Adrenal gland (tissue), 12 donors: Measurements from ENCODE around the gene CEP192. TPM values are rescaled to one million over a fixed set of nuclear protein-coding genes. Genes with fewer than 3 reads are reported as not detected.

Experiments
- DNase-seq, 7 donors: peaks; one replicate each; pipeline ENCODE4 v3.0.0-alpha.2; 2019 to 2020
- H3K27ac ChIP-seq, 5 donors: fragments of 200-600 bp; sonication (generic) in 4 of 5; 1 replicate in 3 of 5; 2 replicates in 2 of 5; pipeline versions ENCODE4 v1.5.1 to v1.8.0; 2016 to 2020; ENCODE audit warnings: mild to moderate bottlenecking in 1 of 5
- H3K27me3 ChIP-seq: fragments of 200-600 bp; 2 replicates; pipeline ENCODE4 v1.8.0; 2021
- H3K36me3 ChIP-seq, 2 donors: fragments of 200-600 bp; replicated peaks in 1 of 2; 1 replicate in 1 of 2; 2 replicates in 1 of 2; pipeline versions ENCODE4 v1.5.1 to v1.8.0; 2018 to 2022
- H3K4me1 ChIP-seq, 2 donors: fragments of 200-600 bp; replicated peaks in 1 of 2; 1 replicate in 1 of 2; 2 replicates in 1 of 2; pipeline versions ENCODE4 v1.5.1 to v1.8.0; 2018 to 2021
- H3K4me3 ChIP-seq, 4 donors: fragments of 200-600 bp; sonication (generic) in 3 of 4; one replicate each; pipeline ENCODE4 v1.5.1; 2016 to 2018
- H3K9me3 ChIP-seq, 3 donors: fragments of 200-600 bp; sonication (generic) in 1 of 3; replicated peaks in 1 of 3; 1 replicate in 2 of 3; 2 replicates in 1 of 3; pipeline versions ENCODE4 v1.5.1 to v1.8.0; 2016 to 2021
- CTCF ChIP-seq, 6 experiments: fragments of 450-650 bp in 4 of 6; fragments of 200-600 bp in 2 of 6; sonication (generic) in 1 of 6; IDR thresholded peaks; 1 replicate in 5 of 6; 2 replicates in 1 of 6; pipeline versions ENCODE4 v1.5.1 to v1.8.0; 2016 to 2021; ENCODE audit warnings: antibody characterized with exemption in 6 of 6, mild to moderate bottlenecking in 2 of 6, moderate library complexity in 1 of 6
- POLR2A ChIP-seq, 2 donors: fragments of 450-650 bp; IDR thresholded peaks; one replicate each; pipeline ENCODE4 v1.6.1; 2017; ENCODE audit warnings: antibody characterized with exemption in 2 of 2, mild to moderate bottlenecking in 2 of 2, moderate library complexity in 1 of 2
- WGBS, 4 donors: extraction: QIAGEN DNeasy Blood & Tissue Kit in 2 of 4; methylation state at CpG; one replicate each; pipeline versions ENCODE4 v1.1.5 to v1.1.7; 2013 to 2017; 5-methylcytosine and 5-hydroxymethylcytosine counted together
- intact Hi-C, 2 donors: fragments of 100-400 bp; cut with DNase I; formaldehyde crosslinking; loops; one replicate each; pipeline versions ENCODE4 v1.14.1 to v1.15.0; 2022 to 2023
- polyA plus RNA-seq, 3 donors: library from polyadenylated mRNA; stranded (reverse); fragments of 200-250 nt in 2 of 3; fragments of 350-450 nt in 1 of 3; fragmentation: Illumina TruSeq in 1 of 3; extraction: RNeasy Lipid Tissue Mini Kit (QIAGEN cat#74804) in 1 of 3; gene quantifications; one replicate each; pipeline ENCODE4 v1.2.3, GENCODE V29; 2013 to 2014
- total RNA-seq, 9 donors: library from RNA; depleted of rRNA in 4 of 9; stranded (reverse); fragments of >200 nt in 4 of 9; fragments of 120-200 nt in 1 of 9; fragmentation: NEBNext Ultra II Directional in 1 of 9; extraction: Animal tissue kit (Norgen Biotek cat#: 25700) in 1 of 9; gene quantifications; one replicate each; pipeline versions ENCODE4 v1.1.0 to v1.2.4, GENCODE V29; 2013 to 2023
- donor health status: healthy with polysubstance abuse.
- donor health status: Bipolar disorder and iron deficiency.
- donor health status: DM: yes; HTN: yes; CAD: no.
- donor health status: DM: no; HTN: no; CAD: no.
- donor health status: DM: no; HTN: no; CAD: no.
- donor health status: DM: yes; HTN: yes; CAD: no.

CEP192 gene
- total and polyA plus RNA-seq, 12 donors: 7.5 to 36.8 (median 16.3) TPM

GRCh38 chr18:13173578-13174145 is 182.5 kb downstream of the CEP192 start:
- Histone ChIP-seq H3K27ac (no peak overlapping the region), H3K4me1 (no peaks in the 10 kb centered on the region), H3K9me3 (no peaks in the 10 kb centered on the region), H3K27me3 (no peaks in the 10 kb centered on the region), H3K36me3 (no peaks in the 10 kb centered on the region), H3K4me3 (no peak overlapping the region)
- intact Hi-C loops: no loop called here
- DNase-seq: no peak
- TF ChIP-seq POLR2A (IDR thresholded peaks at IDR 0.05) (no peak), CTCF (IDR thresholded peaks at IDR 0.05) (no peak)
- 87 to 91% (median 88%) methylated on average over 13 to 14 of the region's 14 CpGs for WGBS, 4 donors

Other genes starting within 250 kb of the CEP192 start
- 10 to 100 TPM; 13.1 to 41.7 (median 30.4) TPM for gene PTPN2, start 107.1 kb upstream of the CEP192 start, total RNA-seq
- gene PTPN2, start 107.1 kb upstream of the CEP192 start, polyA plus RNA-seq: 10 to 100 TPM; 20.9 to 60.4 (median 36.4) TPM
- 10 to 100 TPM in 8 of 9 donors, 1 to 10 TPM in 1; 6.8 to 44.5 (median 23.8) TPM for gene SEH1L, start 43.4 kb upstream of the CEP192 start, total RNA-seq
- 10 to 100 TPM; 13.4 to 34.9 (median 17.4) TPM for gene SEH1L, start 43.4 kb upstream of the CEP192 start, polyA plus RNA-seq
- gene LDLRAD4, start 227.4 kb downstream of the CEP192 start, total RNA-seq: 10 to 100 TPM in 8 of 9 donors, 1 to 10 TPM in 1; 6.3 to 64.5 (median 47.7) TPM
- 10 to 100 TPM in 1 of 3 donors, 1 to 10 TPM in 2; 3.9 to 16.6 (median 8.9) TPM for gene LDLRAD4, start 227.4 kb downstream of the CEP192 start, polyA plus RNA-seq